NCI-H2196 (cell line): ENCODE results near the gene TVP23A.
A peak's percentile ranks its signal among the peaks of the same experiment; 100 is the strongest.
"Not testable (repeated sequence)": the region's sequence is repeated elsewhere in the genome, so short reads cannot be mapped to it uniquely, and the experiment has no call there.

Experiments
- DNase-seq: peaks from one replicate; lab custom pipeline; 2025; ENCODE audit not compliant: unreplicated experiment; lab: John Stamatoyannopoulos, UW

The TVP23A gene

DNA sequence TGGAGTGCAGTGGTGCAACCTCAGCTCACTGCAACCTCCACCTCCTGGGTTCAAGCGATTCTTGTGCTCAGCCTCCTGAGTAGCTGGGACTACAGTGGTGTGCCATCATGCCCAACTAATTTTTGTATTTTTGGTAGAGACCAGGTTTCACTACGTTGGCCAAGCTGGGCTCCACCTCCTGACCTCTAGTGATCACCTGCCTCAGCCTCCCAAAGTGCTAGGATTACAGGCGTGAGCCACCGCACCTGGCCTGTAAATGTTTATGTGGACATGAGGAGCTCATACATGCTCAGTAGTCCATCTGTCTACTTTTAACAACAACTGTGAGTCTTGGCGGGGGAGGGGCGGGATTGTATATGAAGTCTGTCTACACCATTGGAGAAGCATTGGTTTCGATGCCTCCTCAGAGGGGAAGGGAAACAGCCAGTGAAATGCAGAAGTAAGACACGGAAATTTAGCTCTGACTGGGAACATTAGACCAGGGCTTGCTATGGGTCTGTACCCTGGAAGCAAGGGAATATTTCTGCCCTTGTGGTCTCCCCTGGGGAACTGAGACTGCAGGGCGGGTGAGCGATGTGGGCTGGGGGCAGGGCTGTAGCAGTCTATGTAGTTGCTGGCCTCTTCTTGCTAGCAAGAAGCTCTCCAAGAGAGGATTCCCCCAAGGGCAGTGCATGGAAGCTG lies 65.6 kb downstream of the TVP23A start:
- no peak for DNase-seq

DNA sequence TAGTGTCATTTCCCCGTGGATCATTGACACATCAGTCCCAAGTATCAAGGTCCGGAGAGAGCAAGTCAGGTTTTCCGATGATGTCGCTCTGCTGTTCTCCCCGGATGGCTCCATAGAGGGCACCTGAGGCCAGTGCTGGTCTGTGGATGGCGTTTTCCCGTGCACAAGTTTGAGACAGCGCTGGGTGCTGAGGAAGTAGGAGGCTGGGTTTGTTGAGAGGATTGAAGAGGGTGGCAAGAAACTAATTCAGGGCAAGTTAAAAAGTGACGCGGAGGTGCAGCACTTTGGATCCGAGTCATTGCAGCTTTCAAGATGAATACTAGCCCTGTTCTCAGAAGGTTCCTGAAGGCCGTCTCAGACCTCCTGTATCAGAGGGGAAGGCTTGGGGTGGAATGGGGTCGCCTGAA lies 67.3 kb downstream of the TVP23A start:
- no peak for DNase-seq

DNA sequence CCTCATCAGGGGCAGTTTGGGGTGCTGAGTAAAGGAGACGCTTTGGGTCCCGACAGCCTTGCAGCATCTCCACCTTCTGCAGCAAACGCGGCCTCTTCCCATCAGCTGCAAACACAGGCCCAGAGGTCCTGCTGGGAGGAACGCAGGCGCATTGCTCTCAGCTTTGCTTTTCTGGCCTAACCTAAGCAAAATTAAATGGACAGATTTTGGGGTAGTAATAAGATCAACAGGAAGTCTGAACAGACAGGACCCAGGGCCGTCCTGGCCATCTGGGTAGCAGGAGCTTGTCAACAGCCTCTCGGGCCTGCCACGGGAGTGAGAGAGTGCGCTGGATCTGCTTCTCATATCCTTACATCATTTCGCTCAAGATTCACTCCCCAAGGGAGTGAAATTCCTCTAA lies 67.8 kb downstream of the TVP23A start:
- no peak for DNase-seq

DNA sequence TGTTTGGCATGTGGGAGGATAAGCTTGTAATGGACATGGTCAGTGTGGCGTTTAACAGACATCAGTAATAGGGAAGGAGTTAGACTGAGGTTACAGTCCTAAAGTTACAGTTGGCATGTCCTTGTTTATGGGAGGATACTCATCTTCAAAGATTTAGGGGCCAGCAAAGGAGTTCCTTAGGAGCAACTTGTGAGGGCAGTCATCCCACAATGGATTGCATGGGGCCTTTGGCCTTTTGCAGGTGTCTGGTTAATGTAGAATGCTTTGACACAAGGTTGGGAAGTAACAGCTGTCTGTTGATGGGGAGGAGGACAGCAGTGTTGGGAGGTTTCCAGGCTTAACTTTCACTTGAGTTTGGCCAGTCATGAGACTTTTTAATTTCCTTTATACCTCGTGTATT lies 72.8 kb downstream of the TVP23A start:
- no peak for DNase-seq

DNA sequence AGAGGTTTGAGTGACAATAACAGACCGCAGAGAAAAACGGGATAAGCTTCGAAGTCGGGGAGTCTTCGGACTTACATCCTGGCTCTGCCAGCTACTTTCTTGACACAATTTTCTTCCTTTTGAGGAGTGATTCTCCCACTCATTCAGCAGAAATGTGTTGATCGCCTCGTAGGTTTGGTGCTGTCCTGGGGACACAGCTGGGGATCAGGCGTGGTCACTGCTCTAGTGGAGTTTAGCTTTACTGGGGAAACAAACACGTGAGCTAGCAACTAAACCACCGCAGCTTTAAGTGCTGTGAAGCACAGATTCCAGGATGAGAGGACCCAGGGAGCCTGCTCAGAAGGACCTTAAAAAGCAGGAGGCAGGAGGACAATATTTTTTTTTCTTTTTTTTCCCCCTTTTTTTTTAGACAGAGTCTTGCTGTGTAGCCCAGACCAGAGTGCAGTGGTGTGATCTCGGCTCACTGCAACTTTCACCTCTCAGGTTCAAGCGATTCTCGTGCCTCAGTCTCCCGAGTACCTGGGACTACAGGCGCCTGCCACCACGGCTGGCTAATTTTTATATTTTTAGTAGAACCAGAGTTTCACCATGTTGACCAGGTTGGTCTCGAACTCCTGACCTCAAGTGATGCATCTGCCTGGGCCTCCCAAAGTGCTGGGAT lies 74.1 kb downstream of the TVP23A start:
- peak; percentile 41 for DNase-seq

DNA sequence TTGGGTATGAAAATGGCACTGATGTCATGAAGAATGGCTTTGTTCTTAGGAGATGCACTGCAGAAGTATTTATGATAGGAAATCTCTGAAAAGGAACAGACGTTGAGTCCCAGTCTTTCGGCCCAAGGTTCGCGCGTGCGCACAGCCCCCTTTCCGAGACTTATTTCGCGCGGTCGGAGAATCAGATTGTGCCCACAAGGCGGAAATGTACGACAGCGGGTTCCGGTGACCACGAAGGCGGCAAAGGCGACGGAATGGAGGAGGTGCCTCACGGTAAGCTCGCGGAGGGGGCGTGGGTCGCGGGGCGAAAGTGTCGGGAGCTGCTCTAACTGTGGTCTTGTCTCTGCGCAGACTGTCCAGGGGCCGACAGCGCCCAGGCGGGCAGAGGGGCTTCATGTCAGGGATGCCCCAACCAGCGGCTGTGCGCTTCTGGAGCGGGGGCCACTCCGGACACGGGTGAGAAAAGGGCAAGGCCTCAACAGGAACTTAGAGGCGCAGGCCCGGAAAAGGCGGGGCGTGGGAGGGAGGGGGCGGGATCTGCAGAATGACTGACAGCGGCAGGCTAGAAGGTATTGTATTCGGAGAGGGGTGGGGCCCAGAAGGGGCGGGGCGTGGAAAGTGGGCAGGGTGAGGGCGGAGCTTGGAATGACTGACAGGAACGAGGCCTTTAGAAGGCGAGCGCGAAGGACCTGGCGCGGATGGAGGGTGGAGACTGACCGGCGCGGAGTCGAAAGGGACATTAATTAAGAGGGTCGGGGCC lies 74.8 kb downstream of the TVP23A start, which contains the start of gene NUBP1:
NUBP1 (plus strand) TSS at position 233 of the 760 bp plus-strand sequence; CDS start at position 255, 22 bp downstream.
- peak; percentile 96 for DNase-seq

DNA sequence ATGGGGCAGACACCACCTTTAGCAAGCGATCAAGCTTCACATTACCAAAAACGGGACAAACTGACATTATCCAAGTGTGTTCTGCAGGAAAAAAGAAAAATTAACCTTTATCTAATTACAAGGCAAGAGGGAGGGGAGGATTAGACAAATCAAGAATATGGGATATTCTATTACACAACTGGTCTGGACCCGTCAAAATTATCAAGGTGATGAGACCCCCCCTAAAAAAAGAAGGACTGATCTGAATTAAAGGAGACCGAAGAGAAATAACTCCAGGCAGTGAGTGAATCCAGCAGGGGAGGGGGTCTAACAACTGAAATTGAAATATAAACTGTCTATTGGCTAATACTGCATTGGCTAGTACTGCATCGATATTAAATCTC lies 75.4 kb downstream of the TVP23A start:
- DNase-seq: no peak

DNA sequence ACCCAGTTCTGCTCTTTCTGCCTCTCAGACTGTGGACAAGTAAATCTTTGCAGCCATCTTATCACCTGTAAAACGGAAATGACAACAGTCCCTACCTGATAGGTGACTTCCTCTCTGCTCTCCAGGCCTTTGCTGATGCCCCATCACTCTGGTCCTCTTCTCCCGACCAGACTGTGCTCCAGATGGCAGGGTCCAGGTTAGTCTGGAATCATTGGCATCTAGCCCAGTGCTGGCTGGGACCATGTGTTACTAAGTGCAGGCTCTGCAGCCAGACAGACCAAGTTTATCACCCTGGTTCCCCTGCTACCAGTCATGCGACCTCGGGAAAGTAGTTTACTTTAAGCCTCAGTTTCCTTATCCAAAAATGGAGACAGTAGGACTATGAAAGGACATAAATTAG lies 76.8 kb downstream of the TVP23A start:
- DNase-seq: peak; percentile 29

DNA sequence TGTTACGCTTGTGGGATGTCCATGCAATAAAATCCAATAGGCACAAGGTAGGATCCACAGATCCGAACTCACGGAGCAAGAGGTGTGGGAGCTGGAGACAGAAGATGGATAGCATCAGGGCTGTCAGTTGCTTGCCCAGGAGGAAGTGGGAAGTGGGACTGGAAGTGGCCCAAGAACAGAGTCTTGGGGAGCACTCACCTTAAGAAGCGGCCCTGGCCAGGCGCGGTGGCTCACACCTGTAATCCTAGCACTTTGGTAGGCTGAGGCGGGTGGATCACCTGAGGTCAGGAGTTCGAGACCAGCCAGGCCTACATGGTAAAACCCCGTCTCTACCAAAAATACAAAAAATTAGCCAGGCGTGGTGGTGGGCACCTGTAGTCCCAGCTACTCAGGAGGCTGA lies 77.3 kb downstream of the TVP23A start:
- DNase-seq: not testable (repeated sequence)

DNA sequence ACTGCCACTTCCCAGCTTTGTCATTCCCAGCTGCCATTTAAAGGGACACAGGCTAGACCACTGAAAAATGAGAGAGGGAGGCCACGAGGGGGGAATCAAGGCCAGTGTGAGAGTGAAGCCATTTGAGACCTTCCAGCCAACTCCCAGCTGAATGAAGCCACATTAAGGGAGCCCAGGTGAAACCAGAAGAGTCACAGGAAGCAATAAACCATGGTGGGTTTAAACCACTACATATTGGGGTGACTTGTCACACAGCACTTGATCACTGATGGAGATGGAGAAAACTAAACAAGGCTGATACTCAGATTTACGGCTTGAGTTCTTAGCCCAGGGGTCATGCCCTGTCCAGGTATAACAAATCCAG lies 77.8 kb downstream of the TVP23A start:
- no peak for DNase-seq

DNA sequence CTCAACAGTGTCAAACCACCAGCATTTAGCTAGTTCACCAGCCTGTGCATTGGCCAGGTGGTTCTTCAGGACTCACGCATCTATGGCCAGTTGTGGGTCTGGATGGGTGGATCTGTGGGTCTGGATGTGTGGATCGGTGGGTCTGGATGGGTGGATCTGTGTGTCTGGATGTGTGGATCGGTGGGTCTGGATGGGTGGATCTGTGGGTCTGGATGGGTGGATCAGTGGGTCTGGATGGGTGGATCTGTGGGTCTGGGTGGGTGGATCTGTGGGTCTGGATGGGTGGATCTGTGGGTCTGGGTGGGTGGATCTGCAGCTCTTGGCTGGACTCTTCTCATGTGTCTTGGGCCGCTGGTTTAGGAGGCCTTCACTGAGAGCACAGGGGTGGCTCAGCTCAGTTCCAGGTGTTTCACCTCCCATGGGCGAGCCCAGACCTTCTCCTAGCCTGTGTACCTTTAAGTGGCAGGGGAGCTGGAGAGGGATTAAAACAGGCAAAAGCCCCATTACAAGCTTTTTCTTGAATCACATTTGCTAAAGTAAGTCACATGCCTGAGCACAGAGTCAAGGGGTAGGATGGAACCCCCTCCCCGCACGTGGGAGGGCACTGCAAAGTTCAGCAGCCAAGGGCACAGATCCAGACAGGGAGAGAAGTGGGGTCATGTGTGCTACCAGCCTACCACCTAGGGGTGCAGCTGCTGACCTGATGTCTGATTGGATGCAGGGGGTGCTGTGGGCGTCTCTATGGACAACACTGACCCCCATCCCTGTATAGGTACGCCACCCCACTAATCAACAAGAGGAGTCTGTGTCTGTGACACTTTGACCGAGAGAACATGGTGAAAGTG lies 78.4 kb downstream of the TVP23A start:
- no peak for DNase-seq

DNA sequence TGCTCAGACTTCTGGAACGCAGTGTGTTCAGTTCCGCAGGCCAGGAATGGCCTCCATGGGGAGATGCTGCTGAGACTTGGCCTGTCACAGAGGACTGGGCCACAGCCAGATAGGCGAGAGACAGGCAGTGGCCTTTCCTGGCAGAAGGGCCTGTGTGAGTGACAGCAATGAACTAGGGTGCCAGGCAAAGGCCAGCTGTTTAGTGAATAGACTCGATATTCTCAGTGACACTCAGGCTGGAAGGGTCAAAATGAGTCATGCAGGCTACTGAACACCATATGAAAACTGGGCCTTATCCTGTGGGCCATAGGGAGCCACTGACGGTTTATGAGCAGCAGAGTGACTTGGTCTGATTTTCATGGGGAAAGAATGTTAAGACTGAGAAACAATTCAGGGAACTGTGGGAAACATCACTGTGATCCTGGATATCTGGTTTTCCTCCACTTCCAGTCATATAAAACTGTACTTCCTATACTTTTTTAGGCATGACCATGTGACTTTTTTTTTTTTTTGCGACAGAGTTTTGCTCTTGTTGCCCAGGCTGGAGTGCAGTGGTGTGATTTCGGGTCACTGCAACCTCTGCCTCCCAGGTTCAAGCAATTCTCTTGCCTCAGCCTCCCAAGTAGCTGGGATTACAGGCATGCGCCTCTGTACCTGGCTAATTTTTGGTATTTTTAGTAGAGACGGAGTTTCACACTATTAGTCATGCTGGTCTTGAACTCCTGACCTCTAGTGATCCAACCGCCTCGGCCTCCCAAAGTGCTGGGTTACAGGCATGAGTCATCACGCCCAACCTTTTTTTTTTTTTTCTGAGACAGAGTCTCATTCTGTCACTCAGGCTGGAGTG lies 80.1 kb downstream of the TVP23A start:
- DNase-seq: peak; percentile 6

DNA sequence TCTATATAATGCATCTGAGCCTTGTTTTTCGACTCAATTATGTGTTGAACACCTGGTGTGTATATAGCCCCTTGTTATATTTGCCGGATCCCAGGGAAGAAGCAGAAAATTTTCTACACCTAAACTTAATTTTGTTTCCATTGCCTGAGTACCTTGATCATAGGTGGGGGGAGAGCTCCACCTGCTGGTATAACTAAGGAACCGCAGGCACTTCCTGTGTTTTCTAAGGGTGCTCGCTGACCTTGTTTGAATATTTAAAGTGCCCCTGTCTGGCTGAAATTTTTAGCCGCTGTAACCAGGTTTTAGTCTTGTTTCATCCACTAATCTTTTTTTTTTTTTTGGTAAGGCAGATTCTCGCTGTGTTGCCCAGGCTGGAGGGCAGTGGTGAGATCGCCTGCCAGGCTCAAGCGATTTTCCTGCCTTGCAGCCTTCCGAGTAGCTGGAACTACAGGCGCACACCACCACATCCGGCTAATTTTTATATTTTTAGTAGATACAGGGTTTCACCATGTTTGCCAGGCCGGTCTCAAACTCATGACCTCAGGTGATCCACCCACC lies 81.4 kb downstream of the TVP23A start:
- DNase-seq: peak; percentile 76

DNA sequence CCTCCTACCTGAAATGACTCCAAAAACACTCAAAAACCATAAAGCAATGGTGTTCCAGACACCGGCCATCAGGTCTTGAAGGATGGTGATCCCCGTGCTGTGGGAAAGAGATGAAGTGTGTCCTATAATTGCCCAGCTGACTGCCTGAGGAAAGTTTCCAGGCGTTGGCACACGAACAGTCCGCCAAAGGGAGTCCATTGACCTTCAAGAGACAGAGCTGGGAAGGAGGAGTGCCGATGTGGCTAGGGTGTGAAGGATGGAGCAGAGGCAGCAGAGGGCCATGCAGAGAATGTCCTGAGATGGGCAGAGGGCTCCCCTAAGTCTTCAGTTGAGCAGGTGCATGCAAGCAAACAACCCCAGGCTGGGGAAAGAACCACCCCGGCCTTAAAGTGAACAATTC lies 86.8 kb downstream of the TVP23A start:
- DNase-seq: no peak

DNA sequence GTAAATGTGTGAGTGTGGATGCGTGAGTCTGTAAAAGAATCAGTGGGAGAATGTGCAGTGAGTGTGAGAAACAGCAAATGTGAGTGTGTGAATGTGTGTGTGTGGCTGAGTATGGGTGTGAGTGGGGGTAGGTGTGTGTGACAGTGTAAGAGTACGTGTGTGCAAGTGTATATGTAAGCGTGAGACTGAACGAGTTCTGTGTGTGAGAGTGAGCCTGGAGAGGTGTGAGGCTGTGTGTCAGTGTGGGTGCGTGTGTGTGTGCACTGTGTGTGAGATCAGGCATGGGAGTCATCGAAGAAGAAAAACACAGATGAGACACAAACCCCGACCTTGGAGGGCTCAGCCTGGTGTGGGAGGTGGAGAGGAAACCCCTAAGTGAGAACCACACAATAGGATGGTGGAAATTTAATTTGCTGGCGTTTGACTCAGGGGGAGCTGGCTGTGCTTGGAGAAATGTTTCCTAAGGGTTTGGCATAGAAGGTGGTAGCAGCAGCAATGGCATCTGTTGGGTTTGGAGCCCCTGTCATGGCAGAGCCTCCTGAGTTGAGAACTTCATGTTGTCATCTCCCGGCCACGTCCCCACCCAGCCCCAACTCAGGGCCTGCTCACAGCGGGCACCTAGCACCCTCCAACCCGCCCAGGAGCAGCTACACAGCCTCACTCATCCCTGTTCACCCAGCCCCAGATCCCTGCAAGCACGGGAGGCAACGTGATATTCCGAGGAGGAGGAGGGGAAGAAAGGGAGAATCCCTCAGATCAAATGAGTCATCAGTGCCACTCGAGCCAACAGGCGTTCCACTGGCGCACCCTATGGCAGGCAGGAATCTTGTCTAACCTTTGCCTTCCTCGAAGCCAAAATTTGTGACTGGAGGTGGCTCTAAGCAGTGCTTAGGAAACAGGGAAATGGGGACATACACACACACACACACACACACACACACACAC lies 89.2 kb downstream of the TVP23A start:
- DNase-seq: peak; percentile 87

DNA sequence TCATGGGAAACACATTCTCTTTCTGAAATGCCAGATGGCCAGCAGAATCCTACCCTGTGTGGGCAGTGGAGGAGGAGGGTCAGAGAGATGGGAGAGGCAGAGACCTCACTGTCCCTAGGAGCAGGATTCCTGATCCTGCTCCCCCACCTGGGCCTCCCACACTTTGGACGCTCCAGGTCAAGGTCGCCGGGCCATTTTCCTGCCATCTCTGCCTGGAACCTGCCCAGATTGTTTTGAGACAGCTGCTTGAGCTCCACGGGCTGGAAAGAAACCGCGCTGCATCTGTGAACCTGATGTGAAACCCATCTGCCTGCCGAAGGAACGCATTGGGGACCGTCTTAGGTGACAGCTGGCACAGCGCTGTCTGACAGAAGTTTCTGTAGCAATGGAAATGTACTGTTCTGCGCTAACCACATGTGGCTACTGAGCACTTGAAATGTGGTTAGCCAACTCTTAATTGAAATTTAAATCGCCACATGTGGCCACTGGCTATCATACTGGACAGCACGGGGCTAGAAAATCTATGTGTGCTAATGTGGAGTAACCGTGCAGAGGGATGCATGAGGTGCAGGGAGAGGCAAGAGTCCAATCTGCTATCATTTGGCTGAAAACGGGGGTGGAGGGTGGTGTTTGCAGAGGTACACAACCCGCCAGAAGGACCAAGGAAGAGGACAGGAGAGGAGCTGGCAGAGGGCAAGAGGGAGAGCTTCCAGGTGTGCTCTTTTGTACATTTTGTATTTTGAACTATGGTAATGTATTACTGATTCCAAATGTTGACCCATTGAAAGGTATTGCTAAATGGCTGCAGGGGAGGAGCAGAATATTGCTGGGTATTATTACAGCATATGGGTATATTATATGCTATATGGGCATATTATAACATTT lies 90.3 kb downstream of the TVP23A start:
- DNase-seq: no peak
